HG03060 (cell line): Measurements from ENCODE around the gene RICTOR.

Source experiments
- ATAC-seq: cut with Tn5 transposase; IDR thresholded peaks from one replicate; pipeline ENCODE4 v1.9.1; 2021; ENCODE audit warnings: low read depth, moderate number of reproducible peaks; ENCODE audit not compliant: unreplicated experiment

RICTOR gene

GRCh38 chr5:39093352-39093751 is 19.2 kb upstream of the RICTOR start:
- ATAC-seq: no peak

GRCh38 chr5:39092581-39093351 is 18.6 kb upstream of the RICTOR start:
- no peak for ATAC-seq

DNA sequence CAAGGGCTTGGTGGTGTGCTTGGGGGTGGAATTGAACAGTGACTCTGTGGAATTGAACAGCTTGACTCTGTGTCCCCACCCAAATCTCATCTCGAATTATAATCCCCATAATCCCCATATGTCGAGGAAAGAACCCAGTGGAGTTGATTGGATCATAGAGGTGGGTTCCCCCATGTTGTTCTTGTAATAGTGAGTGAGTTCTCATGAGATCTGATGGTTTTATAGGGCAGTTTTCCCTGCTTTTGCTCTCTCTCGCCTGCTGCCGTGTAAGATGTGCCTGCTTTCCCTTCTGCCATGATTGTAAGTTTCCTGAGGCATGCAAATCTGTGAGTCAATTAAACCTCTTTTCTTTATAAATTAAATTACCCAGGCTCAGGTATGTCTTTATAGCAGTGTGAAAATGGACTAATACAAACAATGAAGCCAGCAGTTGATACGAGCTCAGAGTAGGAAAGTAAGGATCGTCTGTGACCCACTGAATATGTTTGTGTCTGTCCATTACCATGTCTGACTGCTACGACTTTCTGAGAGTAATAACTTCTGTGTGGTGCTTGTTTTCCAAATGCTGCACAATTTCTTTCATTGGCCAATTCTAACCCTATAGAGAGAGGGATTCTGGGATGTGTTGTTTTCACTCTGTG is 17.9 kb upstream of the RICTOR start:
- ATAC-seq: no peak

- no peak for ATAC-seq
Observed at GRCh38 chr5:39083968-39084367, 9.8 kb upstream of the RICTOR start.

- ATAC-seq: no peak
Observed at GRCh38 chr5:39082995-39083394, 8.8 kb upstream of the RICTOR start.

DNA sequence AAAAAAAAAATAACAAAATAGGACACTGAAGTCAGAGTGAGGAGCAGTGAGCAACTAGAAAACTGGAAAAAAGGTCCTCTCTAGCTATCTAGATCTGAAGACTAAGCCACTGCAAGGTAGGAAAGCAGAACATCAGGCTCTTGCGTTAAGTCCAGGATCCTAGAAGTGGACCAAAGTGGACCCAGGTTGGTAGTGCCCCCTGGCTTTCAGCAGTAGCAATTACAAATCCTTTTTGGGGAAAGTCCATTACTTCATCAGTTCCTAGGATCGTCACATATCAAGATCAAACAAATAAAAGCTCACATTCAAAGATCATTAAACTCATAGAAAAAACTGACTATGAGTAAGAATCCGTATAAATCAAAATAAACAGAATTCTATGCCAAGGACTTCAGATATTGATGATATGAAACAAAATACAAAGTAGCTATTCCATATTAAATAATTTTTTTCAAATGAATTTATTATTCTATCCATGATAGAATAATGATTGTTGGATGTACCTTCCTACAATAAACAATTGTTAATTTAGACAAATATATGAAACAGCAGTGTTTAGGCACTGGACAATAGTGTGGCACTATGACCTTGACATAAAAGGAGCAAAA is 6.5 kb upstream of the RICTOR start:
- ATAC-seq: no peak

GRCh38 chr5:39080168-39080567 is 6.0 kb upstream of the RICTOR start:
- no peak for ATAC-seq

GRCh38 chr5:39079147-39079546 is 4.9 kb upstream of the RICTOR start:
- no peak for ATAC-seq

GRCh38 chr5:39076757-39077728 is 2.8 kb upstream of the RICTOR start:
- peak; percentile 23 for ATAC-seq

DNA sequence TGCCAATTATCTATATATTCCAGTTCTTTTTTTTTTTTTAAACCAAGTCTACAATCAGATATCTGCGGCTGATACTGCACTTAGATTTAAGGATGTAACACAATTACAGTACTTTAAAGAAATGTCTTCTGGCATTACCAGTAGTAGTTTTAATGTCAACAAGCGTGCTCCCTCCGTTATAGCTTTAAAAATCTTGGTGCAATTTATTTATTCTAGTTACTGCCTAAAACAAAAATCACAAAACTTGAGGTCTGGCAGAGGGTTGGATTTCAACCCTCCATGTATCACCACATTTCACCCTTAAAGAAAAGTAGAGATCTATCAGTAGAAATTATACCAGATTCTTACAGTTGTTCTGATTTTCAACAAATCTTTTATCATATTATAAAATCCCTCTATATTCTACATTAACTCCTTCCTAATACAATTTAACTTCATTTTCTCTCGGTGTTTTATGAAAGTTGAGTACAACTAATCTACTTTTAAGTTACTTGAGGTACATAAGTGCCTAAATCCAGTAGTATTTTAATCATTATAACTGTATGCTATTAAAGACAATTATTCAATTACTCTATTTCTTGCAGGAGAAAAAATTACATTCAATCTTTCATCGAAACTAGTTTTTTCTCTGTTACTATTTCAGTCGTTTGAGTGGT is 2.0 kb upstream of the RICTOR start:
- no peak for ATAC-seq

DNA sequence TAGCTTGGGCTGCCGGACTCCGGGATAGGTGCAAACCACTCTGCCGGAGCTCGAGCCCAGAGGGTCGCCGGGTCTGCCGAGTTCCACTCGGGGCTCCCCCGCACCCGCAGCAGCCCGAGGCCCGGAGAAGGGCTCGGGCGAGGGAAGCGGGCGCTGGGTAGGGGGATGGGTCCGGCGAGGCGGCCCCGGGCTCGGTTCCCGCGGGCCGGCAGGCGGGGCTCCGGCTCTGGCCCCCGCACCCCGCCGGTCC is 507 bp downstream of the RICTOR start:
- ATAC-seq: peak; percentile 1

GRCh38 chr5:39072925-39073766 is 1.1 kb downstream of the RICTOR start:
- ATAC-seq: peak; percentile 14

DNA sequence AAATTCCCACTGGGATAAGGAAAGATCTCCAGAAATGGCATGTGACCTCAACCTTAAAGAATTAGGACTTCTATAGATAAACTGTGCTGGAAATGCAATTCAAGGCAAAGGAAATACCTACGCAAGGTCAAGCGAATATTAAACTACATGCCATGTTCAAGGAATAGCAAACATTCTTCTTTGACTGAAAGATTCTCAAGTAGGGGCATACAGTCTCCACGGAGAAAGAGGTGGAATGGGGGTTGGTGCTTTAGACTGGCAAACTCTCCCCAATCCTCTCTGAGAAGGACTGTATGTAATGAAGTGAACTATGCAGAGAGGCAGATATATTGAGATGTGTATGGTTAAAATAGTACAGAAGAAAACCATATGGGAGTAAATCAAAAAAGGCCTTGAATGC is 6.1 kb downstream of the RICTOR start:
- no peak for ATAC-seq

DNA sequence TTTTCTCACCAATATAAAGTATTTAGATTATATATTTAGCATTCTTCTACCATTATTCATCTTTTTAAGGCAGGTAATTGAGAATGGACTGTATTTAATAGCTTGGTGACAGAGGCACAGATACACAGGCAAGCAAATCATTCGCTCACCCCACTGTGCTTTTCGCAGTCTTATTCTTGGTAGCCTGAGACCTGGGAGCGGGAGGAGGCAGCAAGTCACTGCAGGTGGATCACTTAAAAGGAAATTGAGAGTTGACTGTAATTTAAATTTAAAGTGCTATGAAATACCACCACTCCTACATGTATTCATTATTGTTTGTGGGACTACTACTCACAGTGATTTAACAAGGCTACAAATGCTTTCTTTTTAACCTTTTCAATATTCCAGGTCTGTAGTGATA is 9.7 kb downstream of the RICTOR start:
- no peak for ATAC-seq

GRCh38 chr5:39063037-39063436 is 11.2 kb downstream of the RICTOR start:
- ATAC-seq: no peak

- no peak for ATAC-seq
Observed at GRCh38 chr5:39062530-39062929, 11.7 kb downstream of the RICTOR start.

DNA sequence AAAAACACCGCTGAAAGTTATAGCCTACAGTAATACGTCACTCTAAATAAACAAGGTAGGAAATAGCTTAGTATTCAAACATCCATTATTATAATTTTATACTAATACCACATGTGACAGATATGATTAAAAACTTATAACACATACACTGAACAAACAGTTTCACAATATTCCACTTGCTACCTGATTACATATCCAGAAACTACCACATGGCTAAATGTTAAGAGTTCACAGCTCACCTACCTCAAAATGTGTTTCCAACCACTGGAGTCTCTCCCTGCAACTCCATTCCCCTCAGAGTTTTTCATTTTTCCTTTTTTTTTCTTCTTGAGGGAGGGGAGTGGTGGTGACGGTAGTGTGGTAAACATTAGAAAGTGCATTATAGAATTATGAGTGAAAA is 12.1 kb downstream of the RICTOR start:
- ATAC-seq: no peak

GRCh38 chr5:39059064-39059463 is 15.1 kb downstream of the RICTOR start:
- ATAC-seq: no peak

DNA sequence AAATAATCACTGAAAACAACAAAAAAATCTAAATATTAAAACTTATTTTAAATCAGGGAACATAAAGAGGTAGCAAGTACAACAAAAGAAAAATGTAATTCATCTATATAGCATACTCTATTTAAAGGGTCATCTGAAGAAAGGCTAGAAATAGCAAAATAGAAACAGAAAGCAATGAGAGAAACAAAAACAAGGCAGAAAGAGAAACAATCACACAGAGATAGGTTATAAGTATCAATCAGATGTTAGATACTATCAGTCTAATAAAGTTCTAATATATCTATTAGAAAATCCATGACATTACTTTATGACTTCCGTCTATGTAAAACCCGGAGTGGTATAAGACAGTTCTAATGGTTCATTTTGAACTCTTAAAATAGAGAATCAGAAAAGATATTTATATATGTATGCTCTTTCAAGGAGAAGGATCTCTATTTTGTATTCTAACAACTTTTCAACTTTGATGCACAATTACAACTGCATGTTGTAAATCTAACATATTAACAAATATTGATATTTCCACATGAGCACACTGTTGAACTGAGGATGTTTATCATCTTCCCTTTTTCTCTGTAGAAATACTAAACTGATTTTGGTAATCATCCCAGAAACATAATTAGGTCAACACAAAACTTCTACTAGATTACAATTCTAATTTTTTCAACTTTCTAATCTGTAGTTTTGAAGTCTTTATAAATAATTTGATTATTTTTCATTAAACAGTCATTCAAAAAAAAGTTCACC is 15.8 kb downstream of the RICTOR start:
- peak; percentile 76 for ATAC-seq
